ENCODE data around the gene TVP23A. TPM values are rescaled to one million over a fixed set of nuclear protein-coding genes. Genes with fewer than 3 reads are reported as not detected.

The TVP23A gene
- total RNA-seq, 1 experiment from 2014 or later = not detected

DNA sequence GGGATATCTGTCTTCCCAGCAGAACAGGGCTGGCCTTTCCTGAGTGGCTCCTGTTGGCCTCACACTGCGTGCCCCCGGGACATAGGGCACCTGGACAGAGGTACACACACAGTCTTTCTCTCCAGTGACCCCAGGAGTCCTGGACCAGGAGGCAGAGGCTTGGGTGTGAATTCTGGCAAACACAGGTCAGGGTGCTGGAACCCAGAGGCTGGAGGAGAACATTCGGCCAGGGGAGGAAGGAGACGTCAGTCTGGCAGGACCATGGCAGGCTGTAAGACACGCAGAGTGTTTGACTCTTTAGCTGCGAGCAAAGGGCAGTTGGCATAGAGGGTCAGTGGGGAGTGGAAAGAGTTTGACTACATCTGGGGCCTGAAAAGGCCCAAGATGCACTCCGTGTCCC is 4.1 kb upstream of the TVP23A start:
- H3F3A ChIP-seq (ENCODE audit: low read length, unreplicated experiment) = no peaks in the 10 kb centered on the region
- H3K4me1 ChIP-seq (ENCODE audit: insufficient read depth, low read length) = peaks cover 3% of the 10 kb centered on the region
- H4K20me1 ChIP-seq (ENCODE audit: low read length) = no peaks in the 10 kb centered on the region
- no peak overlapping the region for H3K4me3 ChIP-seq (ENCODE audit: low read length)
- no peak overlapping the region for H3K4me2 ChIP-seq (ENCODE audit: low read length)
- H3K36me3 ChIP-seq (ENCODE audit: low read depth, low read length) = no peaks in the 10 kb centered on the region
- POLR2A ChIA-PET (ENCODE audit: unreplicated experiment) = no interaction called here
- no peaks in the 10 kb centered on the region for H3K9me2 ChIP-seq (replicated peaks; ENCODE audit: low read length)
- no peaks in the 10 kb centered on the region for H3K27me3 ChIP-seq (ENCODE audit: low read length)
- H3K9me3 ChIP-seq (ENCODE audit: low read length) = no peaks in the 10 kb centered on the region
- intact Hi-C loops (cut with micrococcal nuclease) = no loop called here
- CTCF ChIA-PET = no interaction called here
- ATAC-seq (no peak), DNase-seq (no peak)
- no peak overlapping the region for H2AFZ ChIP-seq (ENCODE audit: low read length)
- no TSS peak for BruUV-seq (replicated peaks)
- TF ChIP-seq, protein P1, sequence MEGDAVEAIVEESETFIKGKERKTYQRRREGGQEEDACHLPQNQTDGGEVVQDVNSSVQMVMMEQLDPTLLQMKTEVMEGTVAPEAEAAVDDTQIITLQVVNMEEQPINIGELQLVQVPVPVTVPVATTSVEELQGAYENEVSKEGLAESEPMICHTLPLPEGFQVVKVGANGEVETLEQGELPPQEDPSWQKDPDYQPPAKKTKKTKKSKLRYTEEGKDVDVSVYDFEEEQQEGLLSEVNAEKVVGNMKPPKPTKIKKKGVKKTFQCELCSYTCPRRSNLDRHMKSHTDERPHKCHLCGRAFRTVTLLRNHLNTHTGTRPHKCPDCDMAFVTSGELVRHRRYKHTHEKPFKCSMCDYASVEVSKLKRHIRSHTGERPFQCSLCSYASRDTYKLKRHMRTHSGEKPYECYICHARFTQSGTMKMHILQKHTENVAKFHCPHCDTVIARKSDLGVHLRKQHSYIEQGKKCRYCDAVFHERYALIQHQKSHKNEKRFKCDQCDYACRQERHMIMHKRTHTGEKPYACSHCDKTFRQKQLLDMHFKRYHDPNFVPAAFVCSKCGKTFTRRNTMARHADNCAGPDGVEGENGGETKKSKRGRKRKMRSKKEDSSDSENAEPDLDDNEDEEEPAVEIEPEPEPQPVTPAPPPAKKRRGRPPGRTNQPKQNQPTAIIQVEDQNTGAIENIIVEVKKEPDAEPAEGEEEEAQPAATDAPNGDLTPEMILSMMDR (conservative IDR thresholded peaks at IDR 0.05; ENCODE audit: low read depth, low read length) = no peak
- H3K27ac ChIP-seq (ENCODE audit: low read length) = no peak overlapping the region
- H3K9ac ChIP-seq (ENCODE audit: low read length) = no peak overlapping the region
- no peaks in the 10 kb centered on the region for H3K79me2 ChIP-seq (ENCODE audit: low read length)

DNA sequence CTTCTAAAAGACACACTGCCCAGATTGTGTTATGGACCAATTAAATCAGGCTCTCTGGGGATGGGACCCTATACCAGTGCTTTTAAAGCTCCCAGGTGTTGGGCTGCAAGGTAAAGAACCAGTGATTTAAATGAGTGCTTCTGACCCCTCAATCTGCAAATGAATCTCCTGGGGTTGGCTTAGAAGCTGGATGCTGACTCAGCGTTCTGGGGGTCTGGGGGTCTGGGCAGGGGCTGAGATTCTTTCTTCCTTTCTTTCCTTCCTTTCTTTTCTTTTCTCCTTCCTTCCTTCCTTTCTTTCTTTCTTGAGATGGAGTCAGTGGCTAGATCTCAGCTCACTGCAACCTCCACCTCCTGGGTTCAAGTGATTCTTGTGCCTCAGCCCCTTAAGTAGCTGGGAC is 2.0 kb upstream of the TVP23A start:
- H3K4me3 ChIP-seq (ENCODE audit: low read length) = no peak overlapping the region
- no peaks in the 10 kb centered on the region for H3F3A ChIP-seq (ENCODE audit: low read length, unreplicated experiment)
- no peaks in the 10 kb centered on the region for H3K4me1 ChIP-seq (ENCODE audit: insufficient read depth, low read length)
- no TSS peak for BruUV-seq (replicated peaks)
- H3K9ac ChIP-seq (ENCODE audit: low read length) = no peak overlapping the region
- ATAC-seq (no peak), DNase-seq (no peak)
- H3K27me3 ChIP-seq (ENCODE audit: low read length) = no peaks in the 10 kb centered on the region
- no peaks in the 10 kb centered on the region for H3K9me2 ChIP-seq (replicated peaks; ENCODE audit: low read length)
- H3K4me2 ChIP-seq (ENCODE audit: low read length) = no peak overlapping the region
- no peaks in the 10 kb centered on the region for H3K79me2 ChIP-seq (ENCODE audit: low read length)
- no peak overlapping the region for H3K27ac ChIP-seq (ENCODE audit: low read length)
- TF ChIP-seq EZH2 (IDR thresholded peaks at IDR 0.05; ENCODE audit: low read length, unreplicated experiment) (no peak), EZH2phosphoT487 (IDR thresholded peaks at IDR 0.05; ENCODE audit: borderline replicate concordance, low read length) (no peak)
- TF ChIP-seq, protein P1 (conservative IDR thresholded peaks at IDR 0.05; ENCODE audit: low read depth, low read length) = no peak
- no peaks in the 10 kb centered on the region for H3K9me3 ChIP-seq (ENCODE audit: low read length)
- no peaks in the 10 kb centered on the region for H4K20me1 ChIP-seq (ENCODE audit: low read length)
- intact Hi-C loops (cut with micrococcal nuclease) = no loop called here
- no peak overlapping the region for H2AFZ ChIP-seq (ENCODE audit: low read length)
- POLR2A ChIA-PET (ENCODE audit: unreplicated experiment) = no interaction called here
- no peaks in the 10 kb centered on the region for H3K36me3 ChIP-seq (ENCODE audit: low read depth, low read length)
- CTCF ChIA-PET = no interaction called here

DNA sequence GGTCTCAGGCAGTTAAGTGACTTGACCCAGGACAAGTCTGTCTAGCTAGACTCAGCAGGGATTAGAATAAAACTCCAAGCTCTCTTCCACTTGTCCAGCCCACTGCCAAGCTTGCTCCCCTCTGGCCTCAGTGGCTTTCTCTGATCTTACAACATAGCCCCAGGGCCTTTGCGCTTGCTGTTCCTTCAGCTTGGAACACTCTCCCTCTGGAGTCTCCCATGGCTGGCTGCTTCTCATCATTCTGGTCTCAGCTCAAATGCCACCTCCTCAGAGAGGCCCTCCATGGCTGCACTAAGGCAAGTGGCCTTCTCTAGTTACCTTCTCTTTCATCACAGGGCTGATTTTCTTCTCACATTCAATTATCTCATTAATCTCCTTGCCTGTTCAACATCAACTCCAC is 1.1 kb downstream of the TVP23A start:
- TF ChIP-seq, protein P1 (conservative IDR thresholded peaks at IDR 0.05; ENCODE audit: low read depth, low read length) = no peak
- Histone ChIP-seq H3K9me3 (ENCODE audit: low read length) (no peaks in the 10 kb centered on the region), H2AFZ (ENCODE audit: low read length) (no peak overlapping the region), H3K4me2 (ENCODE audit: low read length) (no peak overlapping the region), H3F3A (ENCODE audit: low read length, unreplicated experiment) (no peaks in the 10 kb centered on the region), H3K9me2 (replicated peaks; ENCODE audit: low read length) (no peaks in the 10 kb centered on the region), H3K4me1 (ENCODE audit: insufficient read depth, low read length) (no peaks in the 10 kb centered on the region), H3K79me2 (ENCODE audit: low read length) (no peaks in the 10 kb centered on the region), H3K9ac (ENCODE audit: low read length) (no peak overlapping the region), H3K27ac (ENCODE audit: low read length) (no peak overlapping the region), H3K4me3 (ENCODE audit: low read length) (no peak overlapping the region), H4K20me1 (ENCODE audit: low read length) (no peaks in the 10 kb centered on the region), H3K36me3 (ENCODE audit: low read depth, low read length) (no peaks in the 10 kb centered on the region), H3K27me3 (ENCODE audit: low read length) (no peaks in the 10 kb centered on the region)
- DNase-seq (no peak), ATAC-seq (no peak)
- intact Hi-C loops (cut with micrococcal nuclease) = no loop called here
- ChIA-PET POLR2A (ENCODE audit: unreplicated experiment) (no interaction called here), CTCF (no interaction called here)
- no TSS peak for BruUV-seq (replicated peaks)

Measured in PC-3 (cell line).